Transverse colon (tissue), 4 donors: ENCODE data around the gene LNX1. TPM values are rescaled to one million over a fixed set of nuclear protein-coding genes. Genes with fewer than 3 reads are reported as not detected.

Experiments
- DNase-seq: peaks from one replicate; pipeline ENCODE4 v3.0.0-alpha.2; 2019
- H3K27ac ChIP-seq, 4 donors: fragments of 200-600 bp; sonication (generic); 2 replicates each; pipeline ENCODE4 v1.5.1; 2016 to 2018; ENCODE audit warnings: inconsistent platforms in 4 of 4
- H3K27me3 ChIP-seq: fragments of 200-600 bp; sonication (generic); 2 replicates; pipeline ENCODE4 v1.5.1; 2017; ENCODE audit warnings: inconsistent platforms
- H3K36me3 ChIP-seq, 4 donors: fragments of 200-600 bp; sonication (generic); 2 replicates each; pipeline ENCODE4 v1.5.1; 2017 to 2019; ENCODE audit warnings: inconsistent platforms in 4 of 4
- H3K4me1 ChIP-seq, 4 donors: fragments of 200-600 bp; sonication (generic); 2 replicates each; pipeline ENCODE4 v1.5.1; 2017 to 2020; ENCODE audit warnings: inconsistent platforms in 4 of 4
- H3K4me3 ChIP-seq, 4 donors: fragments of 200-600 bp; sonication (generic); 1 replicate in 1 of 4; 2 replicates in 3 of 4; pipeline versions ENCODE4 v1.5.1 to v1.6.1; 2017 to 2019; ENCODE audit warnings: inconsistent platforms in 4 of 4
- H3K9me3 ChIP-seq, 2 donors: fragments of 200-600 bp; sonication (generic); 2 replicates each; pipeline ENCODE4 v1.5.1; 2017 to 2019; ENCODE audit warnings: inconsistent platforms in 2 of 2
- CTCF ChIP-seq, 5 experiments: fragments of 200-600 bp in 3 of 5; fragments of 450-650 bp in 2 of 5; sonication (generic) in 3 of 5; IDR thresholded peaks; 1 replicate in 2 of 5; 2 replicates in 3 of 5; pipeline ENCODE4 v1.5.1; 2016 to 2017; ENCODE audit warnings: antibody characterized with exemption in 5 of 5, inconsistent platforms in 3 of 5, mild to moderate bottlenecking in 2 of 5, moderate library complexity in 1 of 5
- EP300 ChIP-seq: sonication (generic); formaldehyde crosslinking; IDR thresholded peaks from one replicate; pipeline ENCODE4 v1.6.1; 2017; ENCODE audit warnings: antibody characterized with exemption, low read depth
- POLR2A ChIP-seq: fragments of 450-650 bp; IDR thresholded peaks from one replicate; pipeline ENCODE4 v1.6.1; 2016; ENCODE audit warnings: antibody characterized with exemption, mild to moderate bottlenecking, moderate library complexity
- POLR2AphosphoS5 ChIP-seq, 3 donors: sonication (generic); formaldehyde crosslinking; IDR thresholded peaks; one replicate each; pipeline ENCODE4 v1.6.1; 2016; ENCODE audit warnings: antibody characterized with exemption in 3 of 3
- WGBS, 2 donors: methylation state at CpG; one replicate each; pipeline ENCODE4 v1.1.5; 2018; ENCODE audit warnings: low coverage in 1 of 2; 5-methylcytosine and 5-hydroxymethylcytosine counted together
- in situ Hi-C, 4 donors: fragments of 200-750 bp; cut with MboI; loops; one replicate each; pipeline versions ENCODE4 v1.15.0 to v1.15.1; 2017; ENCODE audit warnings: low sequenced_read_pairs in 3 of 4, low pct_ligation_motif_present in 1 of 4, low pct_unique_long_range_greater_than_20kb in 1 of 4
- intact Hi-C: fragments of 100-400 bp; cut with DNase I; formaldehyde crosslinking; loops from one replicate; pipeline ENCODE4 v1.15.1; 2023; ENCODE audit warnings: low total_unique reads
- total RNA-seq, 4 donors: library from RNA; depleted of rRNA; stranded (reverse); fragments of >200 nt; gene quantifications; one replicate each; pipeline ENCODE4 v1.1.0, GENCODE V29; 2016

The LNX1 gene
- total RNA-seq = 10 to 100 TPM in 3 of 4 donors, 1 to 10 TPM in 1; 2.6 to 35.5 (median 18.1) TPM

- DNase-seq = peak; percentile 95
- Histone ChIP-seq H3K4me3 (peak within 1 kb of the TSS; percentile 8 to 52 (median 33)), H3K36me3 (no peaks in the 10 kb centered on the region), H3K27ac (peak within 1 kb of the TSS; percentile 80 to 87 (median 84)), H3K4me1 (peaks cover 0 to 47% (median 27%) of the 10 kb centered on the region in 4 donors), H3K27me3 (no peaks in the 10 kb centered on the region), H3K9me3 (no peaks in the 10 kb centered on the region)
- WGBS, 2 donors = 46% methylated on average over 13 of the region's 13 CpGs; no CpG with 5 or more reads in 1 of the 2 donors
- intact Hi-C loops (no loop called here), in situ Hi-C loops (no loop called here)
- peak; percentile 97 for TF ChIP-seq POLR2A
- peak; percentile 77 to 97 (median 96) for TF ChIP-seq POLR2AphosphoS5 (IDR thresholded peaks at IDR 0.05)
- no peak for TF ChIP-seq EP300
- TF ChIP-seq CTCF (IDR thresholded peaks at IDR 0.05) = peak in 2 of 5 experiments; percentile 31 to 44
These were observed at the start of gene LNX1 for GRCh38 chr4:53591372-53591892. TSS of gene LNX1 (minus strand) at chr4:53591486. CDS start at chr4:53574002, 17,484 bp downstream.

DNA sequence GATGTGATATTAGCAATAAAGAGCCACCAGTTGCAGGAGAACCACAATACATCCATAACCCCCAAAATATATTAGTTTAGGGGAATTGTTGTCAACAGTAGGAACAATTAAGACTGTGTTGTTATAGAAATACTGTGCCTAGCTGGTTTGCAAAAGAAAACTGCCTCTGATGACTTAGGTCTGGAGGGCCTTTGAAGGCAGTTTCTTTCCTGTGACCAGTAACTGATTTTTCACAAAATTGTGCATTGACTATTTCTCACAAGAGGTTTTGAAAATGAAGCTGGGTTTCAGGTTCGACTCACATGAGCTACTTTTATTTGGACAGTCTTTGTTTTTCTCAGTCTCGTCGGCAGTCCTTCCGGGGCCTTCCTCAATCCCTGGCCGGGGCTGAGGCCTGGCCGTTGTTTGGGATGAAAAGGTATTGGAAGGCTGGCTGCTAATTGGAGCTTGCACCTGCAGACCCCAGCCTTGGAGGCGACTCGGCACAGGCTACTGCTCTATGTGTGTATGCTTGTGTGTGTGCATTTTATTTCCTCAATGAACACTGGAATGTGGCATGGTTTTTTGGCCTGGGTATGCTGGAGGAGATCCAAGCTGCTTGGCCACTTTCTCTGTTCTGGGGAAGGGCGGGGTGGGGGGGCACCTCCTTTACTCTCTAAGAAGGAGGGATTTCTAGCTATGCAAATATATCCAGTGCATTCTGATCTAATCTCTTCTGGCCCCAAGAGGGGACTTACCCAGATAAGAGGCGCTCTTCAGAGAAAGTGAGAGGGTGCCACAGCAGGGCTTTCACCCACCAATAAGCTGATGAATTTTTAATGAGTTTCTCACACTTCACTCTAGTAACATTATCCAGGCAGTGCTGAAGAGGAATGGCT is 49.5 kb upstream of the LNX1 start:
- no peaks in the 10 kb centered on the region for H3K36me3 ChIP-seq
- H3K9me3 ChIP-seq = no peaks in the 10 kb centered on the region
- peaks cover 0 to 25% (median 5%) of the 10 kb centered on the region in 4 donors for H3K4me1 ChIP-seq
- no peaks in the 10 kb centered on the region for H3K27me3 ChIP-seq
- in situ Hi-C loops (no loop called here), intact Hi-C loops (no loop called here)
- DNase-seq = no peak
- TF ChIP-seq CTCF (IDR thresholded peaks at IDR 0.05) (no peak), EP300 (no peak), POLR2AphosphoS5 (IDR thresholded peaks at IDR 0.05) (no peak), POLR2A (no peak)
- 33 to 47% methylated on average over 1 to 10 of the region's 10 CpGs for WGBS, 2 donors
- H3K4me3 ChIP-seq = no peak overlapping the region
- no peak overlapping the region for H3K27ac ChIP-seq

- intact Hi-C loops = no loop called here
- H3K27ac ChIP-seq = no peak overlapping the region
These were observed 47.6 kb upstream of the LNX1 start for GRCh38 chr4:53638919-53639318.

More at GRCh38 chr4:53638919-53639318, 47.6 kb upstream of the LNX1 start:
- H3K36me3 ChIP-seq = no peaks in the 10 kb centered on the region
- H3K27me3 ChIP-seq = no peaks in the 10 kb centered on the region
- H3K4me1 ChIP-seq = peaks cover 0 to 10% (median 0%) of the 10 kb centered on the region in 4 donors
- DNase-seq = no peak
- in situ Hi-C loops = no loop called here
- TF ChIP-seq CTCF (IDR thresholded peaks at IDR 0.05) = no peak
- TF ChIP-seq EP300 = no peak
- no peak for TF ChIP-seq POLR2AphosphoS5 (IDR thresholded peaks at IDR 0.05)
- no peak for TF ChIP-seq POLR2A
- H3K9me3 ChIP-seq = no peaks in the 10 kb centered on the region
- no peak overlapping the region for H3K4me3 ChIP-seq
